HUES6 (cell line): ENCODE data around the gene DZIP1.
A peak's percentile ranks its signal among the peaks of the same experiment; 100 is the strongest.

Experiments used
- H3K27ac ChIP-seq: 2 replicates; pipeline ENCODE4 v1.7.0; 2013; ENCODE audit warnings: low read depth, mild to moderate bottlenecking, low read length, inconsistent platforms
- H3K27me3 ChIP-seq: 2 replicates; pipeline ENCODE4 v1.6.1; 2013; ENCODE audit warnings: low read length; ENCODE audit not compliant: control insufficient read depth, insufficient read depth
- H3K36me3 ChIP-seq: 2 replicates; pipeline ENCODE4 v1.6.1; 2013; ENCODE audit warnings: low read length; ENCODE audit not compliant: control insufficient read depth, insufficient read depth
- H3K4me1 ChIP-seq: 2 replicates; pipeline ENCODE4 v1.6.1; 2013; ENCODE audit warnings: low read length; ENCODE audit not compliant: control insufficient read depth, insufficient read depth
- H3K4me3 ChIP-seq: 2 replicates; pipeline ENCODE4 v1.5.1; 2013; ENCODE audit warnings: low read depth, low read length
- H3K9ac ChIP-seq: one replicate; pipeline ENCODE4 v1.6.1; 2013; ENCODE audit warnings: mild to moderate bottlenecking, low read length
- H3K9me3 ChIP-seq: 2 replicates; pipeline ENCODE4 v1.6.1; 2013; ENCODE audit warnings: low read depth, low read length; ENCODE audit not compliant: control insufficient read depth, insufficient read depth

Gene DZIP1

DNA sequence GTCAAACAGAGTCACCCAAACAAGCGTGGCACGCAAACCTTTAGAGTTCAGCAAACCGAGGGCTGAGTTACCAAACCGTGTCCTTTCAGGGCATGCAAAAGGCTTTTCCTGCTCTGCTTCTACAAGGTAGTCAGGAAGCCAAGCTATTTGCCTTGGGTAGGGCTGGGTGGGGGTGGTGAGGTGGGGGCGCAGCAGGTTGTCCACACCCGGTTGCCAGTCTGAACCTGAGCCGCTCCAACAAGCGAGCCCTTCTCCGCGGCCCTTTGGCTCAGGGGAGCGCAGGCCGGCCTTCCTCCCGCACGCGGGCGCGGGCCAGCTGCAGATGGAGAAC is 92.3 kb downstream of the DZIP1 start:
- Histone ChIP-seq H3K4me1 (peaks cover 15% of the 10 kb centered on the region), H3K27me3 (peaks cover 24% of the 10 kb centered on the region), H3K4me3 (peak overlapping the region; percentile 87), H3K36me3 (no peaks in the 10 kb centered on the region), H3K27ac (no peak overlapping the region), H3K9ac (no peak overlapping the region), H3K9me3 (no peaks in the 10 kb centered on the region)

DNA sequence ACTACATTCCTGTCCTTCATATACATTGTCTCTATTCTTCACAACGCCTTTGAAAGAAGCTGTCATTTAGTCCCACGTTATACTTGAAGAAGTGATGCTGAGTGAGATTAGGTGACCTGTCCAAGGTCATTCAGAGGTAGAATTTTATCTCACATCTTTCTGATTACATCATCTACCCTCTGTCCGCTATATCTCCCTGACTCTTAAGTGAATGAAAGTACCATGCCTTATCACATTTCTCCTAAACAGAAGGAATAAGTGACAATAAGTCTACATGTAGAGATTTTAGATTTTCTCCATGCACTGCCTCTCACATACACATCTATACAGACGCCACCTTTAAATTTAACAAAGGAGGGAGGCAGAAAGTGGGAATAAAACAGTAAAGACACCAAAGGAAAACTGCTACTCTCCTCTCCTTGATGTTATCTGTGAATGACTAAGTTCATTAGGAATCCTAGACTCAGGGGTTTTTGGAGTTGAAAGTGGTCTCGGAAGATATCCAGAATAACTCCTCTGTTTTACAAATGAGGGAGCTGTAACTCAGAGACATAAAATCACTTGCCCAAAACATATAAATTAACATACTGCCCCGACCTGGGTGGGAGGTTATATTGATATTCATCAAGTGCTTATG is 96.9 kb downstream of the DZIP1 start:
- no peaks in the 10 kb centered on the region for H3K9me3 ChIP-seq
- no peak overlapping the region for H3K27ac ChIP-seq
- no peak overlapping the region for H3K4me3 ChIP-seq
- H3K9ac ChIP-seq: no peak overlapping the region
- H3K36me3 ChIP-seq: no peaks in the 10 kb centered on the region
- H3K4me1 ChIP-seq: peaks cover 21% of the 10 kb centered on the region
- peaks cover 6% of the 10 kb centered on the region; the same call in 1 of the 2 replicates for H3K27me3 ChIP-seq

DNA sequence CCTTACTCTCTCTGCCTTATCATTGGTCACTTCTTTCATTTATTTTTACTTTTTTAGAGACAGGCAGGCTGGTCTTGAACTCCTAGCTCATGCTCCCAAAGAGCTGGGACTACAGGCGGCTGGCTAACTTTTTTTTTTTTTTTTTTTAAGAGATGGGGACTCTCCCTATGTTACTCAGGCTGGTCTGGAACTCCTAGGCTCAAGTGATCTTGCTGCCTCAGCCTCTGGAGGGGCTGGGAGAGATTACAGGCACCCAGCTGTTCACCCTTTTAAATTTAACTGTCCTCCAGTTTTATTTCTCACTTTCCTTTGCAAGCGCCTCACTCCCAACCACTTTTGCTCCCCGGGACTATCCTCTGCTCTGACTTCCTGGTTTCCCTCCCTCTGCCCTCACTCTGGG is 97.6 kb downstream of the DZIP1 start:
- Histone ChIP-seq H3K9me3 (no peaks in the 10 kb centered on the region), H3K27me3 (peaks cover 4% of the 10 kb centered on the region; the same call in 1 of the 2 replicates), H3K9ac (no peak overlapping the region), H3K27ac (no peak overlapping the region), H3K36me3 (no peaks in the 10 kb centered on the region), H3K4me1 (peaks cover 19% of the 10 kb centered on the region), H3K4me3 (no peak overlapping the region)

DNA sequence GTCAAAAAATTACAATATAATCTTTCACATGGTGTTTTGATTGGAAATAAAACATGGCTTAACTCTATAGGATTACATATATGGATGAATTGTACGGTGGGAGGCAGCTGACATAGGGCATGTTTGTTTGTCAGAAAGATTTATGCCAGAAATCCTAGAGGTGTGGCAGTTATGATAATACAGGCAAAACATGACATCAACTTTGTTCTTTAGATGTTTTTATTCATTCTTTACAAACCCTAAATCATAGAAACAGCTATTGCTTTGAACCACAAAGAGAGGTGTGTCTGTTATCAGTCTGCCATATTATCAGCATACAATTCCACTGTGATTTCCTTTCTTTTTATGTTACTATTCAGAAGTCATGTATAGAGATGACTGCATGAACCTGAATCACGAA is 100.2 kb downstream of the DZIP1 start:
- Histone ChIP-seq H3K4me1 (peaks cover 15% of the 10 kb centered on the region; the same call in 1 of the 2 replicates), H3K27ac (no peak overlapping the region), H3K4me3 (no peak overlapping the region), H3K9me3 (no peaks in the 10 kb centered on the region), H3K27me3 (no peaks in the 10 kb centered on the region), H3K36me3 (no peaks in the 10 kb centered on the region), H3K9ac (no peak overlapping the region)

DNA sequence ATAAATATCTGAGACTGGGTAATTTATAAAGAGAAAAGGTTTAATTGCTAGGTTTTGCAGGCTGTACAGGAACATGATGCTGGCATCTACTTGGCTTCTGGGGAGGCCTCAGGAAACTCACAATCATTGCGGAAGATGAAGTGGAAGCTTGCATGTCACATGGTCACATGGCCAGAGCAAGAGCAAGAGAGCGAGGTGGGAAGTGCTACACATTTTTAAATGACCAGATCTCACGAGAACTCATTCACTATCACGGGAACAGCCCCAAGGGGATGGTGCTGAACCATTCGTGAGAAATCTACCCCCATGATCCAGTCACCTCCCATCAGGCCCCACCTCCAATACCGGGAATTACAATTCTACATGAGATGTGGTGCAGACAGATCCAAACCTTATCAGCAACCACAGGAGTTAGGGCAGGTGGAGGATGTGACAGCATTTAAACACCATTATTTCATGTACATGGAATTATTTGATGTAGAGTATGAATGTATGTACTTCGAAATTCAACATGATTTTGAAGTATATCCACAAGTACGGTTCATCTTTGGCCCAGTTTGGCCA is 102.5 kb downstream of the DZIP1 start:
- no peak overlapping the region for H3K4me3 ChIP-seq
- no peaks in the 10 kb centered on the region for H3K9me3 ChIP-seq
- no peak overlapping the region for H3K9ac ChIP-seq
- H3K27ac ChIP-seq: no peak overlapping the region
- H3K4me1 ChIP-seq: 0 out of 2 replicates have a peak, but pooled peaks cover 6% of the 10 kb centered on the region
- H3K27me3 ChIP-seq: no peaks in the 10 kb centered on the region
- no peaks in the 10 kb centered on the region for H3K36me3 ChIP-seq

DNA sequence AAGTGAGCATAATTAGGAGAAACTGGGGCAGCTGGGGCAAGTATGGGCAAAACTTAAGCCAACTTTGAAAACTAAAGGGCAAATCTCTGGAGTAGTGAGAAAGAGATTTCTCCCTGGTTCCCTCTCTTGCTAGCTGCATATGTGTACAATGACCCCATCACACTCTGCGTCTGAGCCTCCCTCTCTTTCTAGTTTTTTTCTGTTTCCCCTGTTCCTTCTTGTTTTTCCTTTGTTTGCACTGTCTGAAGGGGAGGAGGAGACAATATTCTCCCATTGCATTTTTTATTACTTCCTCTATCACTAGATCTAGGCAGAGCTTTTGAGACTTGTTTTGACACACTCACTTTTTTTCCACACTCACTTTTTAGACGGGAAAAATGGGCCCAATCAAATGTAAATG is 103.2 kb downstream of the DZIP1 start:
- no peaks in the 10 kb centered on the region for H3K27me3 ChIP-seq
- H3K4me3 ChIP-seq: no peak overlapping the region
- H3K36me3 ChIP-seq: no peaks in the 10 kb centered on the region
- no peak overlapping the region for H3K9ac ChIP-seq
- H3K4me1 ChIP-seq: no peaks in the 10 kb centered on the region
- H3K27ac ChIP-seq: no peak overlapping the region
- no peaks in the 10 kb centered on the region for H3K9me3 ChIP-seq

DNA sequence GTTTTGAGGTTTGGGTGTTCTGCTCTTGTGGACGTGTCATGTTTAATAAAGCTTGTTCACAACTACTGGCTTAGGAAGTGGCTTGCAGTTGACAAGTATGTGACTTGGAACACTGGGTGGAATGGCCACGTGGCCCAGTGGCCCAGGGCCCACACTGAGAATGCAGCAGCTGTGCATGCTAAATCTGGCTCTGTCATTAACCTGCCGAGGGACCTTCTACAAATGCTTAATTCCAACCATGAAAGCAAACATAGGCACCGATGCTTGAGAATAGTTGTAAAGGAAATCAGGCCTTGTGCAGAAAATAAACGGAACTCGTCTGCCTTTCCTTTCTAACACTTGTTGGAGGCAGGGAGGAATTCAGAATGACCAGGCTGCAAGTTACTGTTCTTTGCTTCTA is 103.6 kb downstream of the DZIP1 start:
- no peak overlapping the region for H3K4me3 ChIP-seq
- no peaks in the 10 kb centered on the region for H3K4me1 ChIP-seq
- no peak overlapping the region for H3K9ac ChIP-seq
- no peak overlapping the region for H3K27ac ChIP-seq
- H3K27me3 ChIP-seq: no peaks in the 10 kb centered on the region
- H3K36me3 ChIP-seq: no peaks in the 10 kb centered on the region
- H3K9me3 ChIP-seq: no peaks in the 10 kb centered on the region

DNA sequence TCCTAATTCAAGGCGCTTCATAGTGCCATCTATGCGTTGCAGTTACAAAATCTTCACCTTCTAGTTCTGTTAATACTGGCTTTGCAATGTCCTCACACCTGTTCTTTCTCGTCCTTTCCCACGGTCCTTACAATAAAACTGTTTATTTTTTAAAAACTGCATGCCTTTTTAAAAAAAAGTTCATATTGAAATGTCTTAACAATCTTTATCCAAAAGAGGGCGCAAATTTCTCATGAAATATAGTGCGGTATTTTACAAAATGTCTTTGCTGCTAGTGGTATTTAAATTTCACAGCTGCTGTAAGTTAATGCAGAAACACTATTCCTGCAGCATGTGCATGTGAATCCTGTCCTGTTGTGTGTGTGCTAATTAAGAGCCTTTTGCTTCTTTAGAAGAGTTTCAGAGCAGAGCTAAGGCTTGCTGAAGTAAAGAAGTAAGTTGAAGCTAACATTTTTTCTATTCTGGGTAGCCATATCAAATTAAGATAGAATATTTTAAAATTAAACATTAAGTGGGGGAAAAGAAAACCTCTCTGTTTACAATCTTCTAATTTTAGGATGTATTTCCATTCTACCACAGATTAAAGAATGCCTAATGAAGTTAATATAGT is 107.8 kb downstream of the DZIP1 start:
- Histone ChIP-seq H3K27ac (no peak overlapping the region), H3K9ac (no peak overlapping the region), H3K9me3 (no peaks in the 10 kb centered on the region), H3K36me3 (no peaks in the 10 kb centered on the region), H3K27me3 (no peaks in the 10 kb centered on the region), H3K4me3 (no peak overlapping the region), H3K4me1 (peaks cover 6% of the 10 kb centered on the region)

DNA sequence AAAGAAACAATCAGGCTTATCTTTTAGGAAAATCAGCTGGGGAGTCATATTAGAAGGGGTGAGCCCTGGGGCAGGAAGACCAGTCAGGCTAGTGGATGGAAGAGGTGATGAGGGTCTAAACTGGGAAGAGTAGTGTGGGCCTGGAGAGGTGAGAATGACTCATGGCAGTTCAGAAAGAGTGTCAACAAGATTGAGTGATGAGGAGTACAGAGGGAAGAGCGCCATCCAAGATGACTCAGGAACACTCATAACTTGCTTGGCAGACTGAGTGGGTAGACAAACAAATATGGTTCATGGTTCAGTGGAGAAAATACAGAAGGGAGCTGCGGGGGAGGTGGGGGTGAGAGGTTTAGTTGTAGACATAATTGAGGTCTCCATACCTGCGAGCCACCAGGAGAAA is 109.3 kb downstream of the DZIP1 start:
- H3K4me3 ChIP-seq: no peak overlapping the region
- H3K4me1 ChIP-seq: peaks cover 6% of the 10 kb centered on the region
- H3K36me3 ChIP-seq: no peaks in the 10 kb centered on the region

DNA sequence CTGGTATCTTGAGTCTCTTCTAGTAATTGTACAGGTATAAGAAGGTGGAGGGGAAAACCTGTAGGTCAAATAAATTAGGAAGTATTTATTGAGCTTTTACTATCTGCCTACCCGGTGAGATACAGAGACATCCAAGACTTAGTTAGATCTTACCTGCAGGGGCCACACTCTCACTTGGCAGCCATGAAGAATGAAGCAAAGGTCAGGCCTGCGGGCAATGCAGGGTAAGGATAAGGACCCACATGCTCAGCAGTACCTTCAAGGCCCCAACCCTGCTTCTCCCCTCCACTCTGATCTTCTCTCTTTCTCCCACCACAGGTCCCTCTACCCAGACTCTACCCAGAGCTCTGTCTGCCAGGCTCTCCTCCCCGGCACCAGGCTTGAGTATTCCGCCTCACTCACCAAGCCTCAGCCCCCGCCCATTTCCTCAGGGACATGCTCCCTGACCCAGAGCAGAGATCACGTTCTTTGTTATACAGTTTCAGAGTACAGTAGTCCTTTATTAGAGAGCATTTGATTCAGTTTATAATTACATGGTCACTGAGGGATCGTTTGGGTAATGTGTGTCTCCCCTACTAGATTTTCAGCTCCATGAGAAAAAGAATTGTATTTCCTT is 110.9 kb downstream of the DZIP1 start:
- Histone ChIP-seq H3K9ac (no peak overlapping the region), H3K27me3 (no peaks in the 10 kb centered on the region), H3K4me1 (peaks cover 6% of the 10 kb centered on the region)

More for the DNA sequence above, 109.3 kb downstream of the DZIP1 start:
- Histone ChIP-seq H3K9me3 (no peaks in the 10 kb centered on the region), H3K27ac (no peak overlapping the region), H3K9ac (no peak overlapping the region), H3K27me3 (no peaks in the 10 kb centered on the region)

DNA sequence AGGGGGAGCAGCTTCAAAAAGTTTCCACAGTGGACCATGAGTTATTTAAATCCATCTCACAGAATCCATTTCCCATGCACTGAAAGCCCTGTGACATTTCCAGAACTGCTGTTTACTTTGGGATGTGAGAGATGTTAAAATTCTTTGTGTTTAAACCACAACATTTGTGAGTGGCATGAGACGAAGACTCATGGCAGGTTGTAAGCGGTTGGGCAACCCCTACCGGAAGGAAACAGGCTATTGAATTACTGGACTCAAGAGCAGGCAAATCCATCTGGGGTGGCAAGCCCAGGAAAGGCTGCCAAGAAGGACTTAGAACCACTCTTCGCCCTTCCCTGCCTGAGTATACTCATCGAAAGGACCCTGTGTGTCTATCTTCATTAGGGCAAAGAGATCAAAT is 114.3 kb downstream of the DZIP1 start:
- no peaks in the 10 kb centered on the region for H3K36me3 ChIP-seq
- no peak overlapping the region for H3K9ac ChIP-seq
- H3K27me3 ChIP-seq: no peaks in the 10 kb centered on the region
- no peaks in the 10 kb centered on the region for H3K9me3 ChIP-seq
- H3K4me3 ChIP-seq: no peak overlapping the region
- peaks cover 6% of the 10 kb centered on the region for H3K4me1 ChIP-seq
- H3K27ac ChIP-seq: no peak overlapping the region

More for the DNA sequence above, 110.9 kb downstream of the DZIP1 start:
- Histone ChIP-seq H3K4me3 (no peak overlapping the region), H3K27ac (no peak overlapping the region), H3K9me3 (no peaks in the 10 kb centered on the region), H3K36me3 (no peaks in the 10 kb centered on the region)
